Lung (tissue), 12 donors: ENCODE measurements around the gene REEP3. TPM values are rescaled to one million over a fixed set of nuclear protein-coding genes. Genes with fewer than 3 reads are reported as not detected.

Experiments used
- ATAC-seq: fragments of 200-7000 bp; cut with Tn5 transposase; one replicate; pipeline ENCODE4 v1.9.1; 2020; ENCODE audit warnings: moderate number of reproducible peaks; ENCODE audit not compliant: insufficient read depth, low FRiP score
- DNase-seq, 3 donors: peaks; one replicate each; pipeline ENCODE4 v3.0.0-alpha.2; 2013 to 2017
- H3K27ac ChIP-seq, 2 donors: one replicate each; pipeline ENCODE4 v1.5.1; 2013; ENCODE audit warnings: mild to moderate bottlenecking in 2 of 2, moderate library complexity in 2 of 2, control low read depth in 1 of 2, inconsistent platforms in 1 of 2, low read depth in 1 of 2, low read length in 1 of 2
- H3K27me3 ChIP-seq, 3 donors: one replicate each; pipeline ENCODE4 v1.5.1; 2013; ENCODE audit warnings: low read length in 2 of 3; ENCODE audit not compliant: control insufficient read depth in 3 of 3, insufficient read depth in 3 of 3
- H3K36me3 ChIP-seq, 4 donors: one replicate each; pipeline ENCODE4 v1.5.1; 2013; ENCODE audit warnings: low read length in 4 of 4, mild to moderate bottlenecking in 1 of 4, moderate library complexity in 1 of 4; ENCODE audit not compliant: control insufficient read depth in 4 of 4, insufficient read depth in 4 of 4
- H3K4me1 ChIP-seq, 5 donors: one replicate each; pipeline ENCODE4 v1.5.1; 2013; ENCODE audit warnings: low read length in 5 of 5, mild to moderate bottlenecking in 2 of 5, moderate library complexity in 1 of 5; ENCODE audit not compliant: control insufficient read depth in 5 of 5, insufficient read depth in 5 of 5
- H3K4me3 ChIP-seq: one replicate; pipeline ENCODE4 v1.5.1; 2013; ENCODE audit warnings: mild to moderate bottlenecking, control low read depth, moderate library complexity
- H3K9ac ChIP-seq, 2 donors: one replicate each; pipeline ENCODE4 v1.5.1; 2013; ENCODE audit warnings: low read length in 2 of 2, control low read depth in 1 of 2; ENCODE audit not compliant: insufficient read depth in 1 of 2
- H3K9me3 ChIP-seq, 4 donors: one replicate each; pipeline ENCODE4 v1.5.1; 2013; ENCODE audit warnings: low read length in 3 of 4, mild to moderate bottlenecking in 1 of 4, moderate library complexity in 1 of 4; ENCODE audit not compliant: control insufficient read depth in 4 of 4, insufficient read depth in 3 of 4
- CTCF ChIP-seq: IDR thresholded peaks from 2 replicates; pipeline ENCODE4 v1.5.1; 2012; ENCODE audit warnings: mild to moderate bottlenecking; ENCODE audit errors: control extremely low read depth, extremely low read depth
- WGBS, 2 donors: extraction: QIAGEN DNeasy Blood & Tissue Kit; methylation state at CpG; one replicate each; pipeline ENCODE4 v1.1.7; 2013; 5-methylcytosine and 5-hydroxymethylcytosine counted together
- polyA plus RNA-seq, 2 donors: library from polyadenylated mRNA; stranded (reverse); fragments of 200-250 nt; gene quantifications; one replicate each; pipeline ENCODE4 v1.2.1, GENCODE V29; 2013
- total RNA-seq, 2 donors: library from RNA; depleted of rRNA in 1 of 2; stranded (reverse); fragments of >200 nt in 1 of 2; gene quantifications; one replicate each; pipeline ENCODE4 v1.2.1, GENCODE V29; 2014 to 2021
- donor health status: control.
- donor health status: control.
- donor health status: Bipolar disorder and iron deficiency.
- donor health status: healthy.
- donor health status: DM: yes; HTN: yes; CAD: no.

The REEP3 gene
- total and polyA plus RNA-seq, 4 donors: 11.5 to 45.9 (median 24.5) TPM

- no peak for ATAC-seq
- no peak for TF ChIP-seq CTCF
- Histone ChIP-seq H3K4me1 (peaks cover 0 to 7% (median 0%) of the 10 kb centered on the region in 5 donors), H3K9ac (no peak overlapping the region), H3K4me3 (no peak overlapping the region), H3K9me3 (peaks cover 0 to 2% (median 0%) of the 10 kb centered on the region in 4 donors), H3K27me3 (no peaks in the 10 kb centered on the region), H3K36me3 (peaks cover 0 to 2% (median 0%) of the 10 kb centered on the region in 4 donors), H3K27ac (no peak overlapping the region)
- DNase-seq: no peak
- 74 to 86% methylated on average over 4 of the region's 4 CpGs for WGBS, 2 donors
Observed at GRCh38 chr10:63503395-63503794, 17.8 kb upstream of the REEP3 start.

- peaks cover 0 to 2% (median 0%) of the 10 kb centered on the region in 4 donors for H3K9me3 ChIP-seq
- no peak for DNase-seq
- H3K27ac ChIP-seq: no peak overlapping the region
- no peak overlapping the region for H3K9ac ChIP-seq
- H3K27me3 ChIP-seq: no peaks in the 10 kb centered on the region
- 66 to 67% methylated on average over 3 of the region's 3 CpGs for WGBS, 2 donors
- no peak for ATAC-seq
- no peak for TF ChIP-seq CTCF
- H3K36me3 ChIP-seq: peaks cover 0 to 2% (median 0%) of the 10 kb centered on the region in 4 donors
- H3K4me1 ChIP-seq: peaks cover 0 to 7% (median 0%) of the 10 kb centered on the region in 5 donors
- no peak overlapping the region for H3K4me3 ChIP-seq
Observed at GRCh38 chr10:63504145-63504881, 16.9 kb upstream of the REEP3 start.

- Histone ChIP-seq H3K4me3 (no peak overlapping the region), H3K27me3 (no peaks in the 10 kb centered on the region), H3K4me1 (peaks cover 0 to 7% (median 0%) of the 10 kb centered on the region in 5 donors), H3K9me3 (peaks cover 0 to 2% (median under 1%) of the 10 kb centered on the region in 4 donors), H3K36me3 (peaks cover 0 to under 1% (median 0%) of the 10 kb centered on the region in 4 donors), H3K9ac (no peak overlapping the region), H3K27ac (no peak overlapping the region)
- no peak for TF ChIP-seq CTCF
- ATAC-seq (no peak), DNase-seq (no peak)
- 88 to 91% methylated on average over 2 of the region's 2 CpGs for WGBS, 2 donors
Observed at GRCh38 chr10:63505562-63505961, 15.6 kb upstream of the REEP3 start.
